RWPE2 (cell line): ENCODE results near the gene GDPD3.

Experiments used
- ATAC-seq: fragments of 200-7000 bp; cut with Tn5 transposase; 3 replicates; pipeline ENCODE4 v1.9.1; 2021; ENCODE audit warnings: low read depth
- DNase-seq: peaks from one replicate; pipeline ENCODE4 v3.0.0-alpha.2; 2020; ENCODE audit warnings: low spot score
- H3K27ac ChIP-seq: fragments of 450-650 bp; 2 replicates; pipeline ENCODE4 v1.5.1; 2017; ENCODE audit warnings: mild to moderate bottlenecking; ENCODE audit not compliant: poor library complexity, severe bottlenecking
- H3K27me3 ChIP-seq: fragments of 250-450 bp; sonication (Bioruptor Pico); 2 replicates; pipeline ENCODE4 v1.5.1; 2021; ENCODE audit warnings: mild to moderate bottlenecking, moderate library complexity; ENCODE audit not compliant: insufficient read depth, poor library complexity, severe bottlenecking
- H3K36me3 ChIP-seq: fragments of 250-450 bp; sonication (Bioruptor Pico); 2 replicates; pipeline ENCODE4 v1.5.1; 2020; ENCODE audit warnings: low read depth, mild to moderate bottlenecking, moderate library complexity
- H3K4me1 ChIP-seq: fragments of 250-450 bp; sonication (Bioruptor Pico); 2 replicates; pipeline ENCODE4 v1.5.1; 2021; ENCODE audit warnings: mild to moderate bottlenecking, moderate library complexity; ENCODE audit not compliant: insufficient read depth, poor library complexity, severe bottlenecking
- H3K4me3 ChIP-seq: fragments of 250-450 bp; sonication (Bioruptor Pico); 2 replicates; pipeline ENCODE4 v1.5.1; 2021; ENCODE audit warnings: mild to moderate bottlenecking, moderate library complexity; ENCODE audit not compliant: severe bottlenecking
- H3K9me3 ChIP-seq: fragments of 250-450 bp; sonication (Bioruptor Pico); 2 replicates; pipeline ENCODE4 v1.5.1; 2021; ENCODE audit warnings: mild to moderate bottlenecking, moderate library complexity; ENCODE audit not compliant: severe bottlenecking
- TF ChIP-seq, protein P1 (sequence below): fragments of 450-650 bp; IDR thresholded peaks from one replicate; pipeline ENCODE4 v1.5.1; 2017; ENCODE audit warnings: mild to moderate bottlenecking, moderate library complexity; ENCODE audit not compliant: poor library complexity, severe bottlenecking

Gene GDPD3

DNA sequence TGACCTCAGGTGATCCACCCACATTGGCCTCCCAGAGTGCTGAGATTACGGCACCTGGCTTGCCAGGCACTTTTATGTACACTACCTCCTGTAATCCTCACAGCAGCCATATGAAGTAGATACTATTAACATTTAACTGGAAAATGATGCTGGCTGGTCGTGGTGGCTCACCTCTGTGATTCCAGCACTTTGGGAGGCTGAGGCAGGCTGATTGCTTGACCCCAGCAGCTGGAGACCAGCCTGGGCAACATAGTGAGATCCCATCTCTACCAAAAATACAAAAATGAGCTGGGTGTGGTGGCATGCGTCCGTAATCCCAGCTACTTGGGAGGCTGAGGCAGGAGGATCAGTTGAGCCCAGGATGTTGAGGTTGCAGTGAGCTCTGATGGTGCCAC lies 11.6 kb upstream of the GDPD3 start:
- no peaks in the 10 kb centered on the region for H3K9me3 ChIP-seq
- H3K4me1 ChIP-seq = peaks cover 3% of the 10 kb centered on the region
- no peak overlapping the region for H3K27ac ChIP-seq
- no peak for ATAC-seq
- no peaks in the 10 kb centered on the region for H3K27me3 ChIP-seq
- H3K36me3 ChIP-seq = peaks cover 1% of the 10 kb centered on the region; the same call in 1 of the 2 replicates
- no peak overlapping the region for H3K4me3 ChIP-seq
- DNase-seq = no peak
- TF ChIP-seq, protein P1, sequence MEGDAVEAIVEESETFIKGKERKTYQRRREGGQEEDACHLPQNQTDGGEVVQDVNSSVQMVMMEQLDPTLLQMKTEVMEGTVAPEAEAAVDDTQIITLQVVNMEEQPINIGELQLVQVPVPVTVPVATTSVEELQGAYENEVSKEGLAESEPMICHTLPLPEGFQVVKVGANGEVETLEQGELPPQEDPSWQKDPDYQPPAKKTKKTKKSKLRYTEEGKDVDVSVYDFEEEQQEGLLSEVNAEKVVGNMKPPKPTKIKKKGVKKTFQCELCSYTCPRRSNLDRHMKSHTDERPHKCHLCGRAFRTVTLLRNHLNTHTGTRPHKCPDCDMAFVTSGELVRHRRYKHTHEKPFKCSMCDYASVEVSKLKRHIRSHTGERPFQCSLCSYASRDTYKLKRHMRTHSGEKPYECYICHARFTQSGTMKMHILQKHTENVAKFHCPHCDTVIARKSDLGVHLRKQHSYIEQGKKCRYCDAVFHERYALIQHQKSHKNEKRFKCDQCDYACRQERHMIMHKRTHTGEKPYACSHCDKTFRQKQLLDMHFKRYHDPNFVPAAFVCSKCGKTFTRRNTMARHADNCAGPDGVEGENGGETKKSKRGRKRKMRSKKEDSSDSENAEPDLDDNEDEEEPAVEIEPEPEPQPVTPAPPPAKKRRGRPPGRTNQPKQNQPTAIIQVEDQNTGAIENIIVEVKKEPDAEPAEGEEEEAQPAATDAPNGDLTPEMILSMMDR = no peak

DNA sequence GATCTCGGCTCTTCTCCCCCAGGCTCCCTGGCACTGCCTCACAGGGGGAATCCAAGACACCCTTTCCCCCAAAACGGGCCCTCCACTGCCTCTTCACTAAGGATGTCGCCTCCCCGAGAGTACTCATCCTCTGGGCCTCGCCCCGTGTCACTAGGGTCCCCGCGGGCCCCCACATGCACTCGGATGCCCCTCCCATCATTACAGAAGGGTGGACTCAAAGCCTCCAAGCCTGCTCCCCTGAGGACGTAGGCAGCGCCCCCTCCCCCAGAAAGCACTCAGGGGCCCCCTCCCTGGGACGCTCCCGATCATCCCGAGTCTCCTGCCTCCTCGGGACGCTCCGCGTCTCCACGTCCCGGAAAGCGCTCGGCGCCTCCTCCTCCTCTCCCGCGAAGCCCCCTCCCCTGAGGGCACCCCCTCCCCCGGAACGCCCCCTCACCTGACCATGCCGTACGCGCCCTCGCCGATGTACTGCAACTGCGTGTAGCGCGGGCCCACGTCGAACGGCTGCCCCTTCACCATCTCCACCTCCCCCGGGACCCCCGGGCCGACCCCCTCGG lies 9.3 kb upstream of the GDPD3 start:
- H3K9me3 ChIP-seq = no peaks in the 10 kb centered on the region
- H3K4me1 ChIP-seq = peaks cover 3% of the 10 kb centered on the region
- peaks cover 9% of the 10 kb centered on the region for H3K36me3 ChIP-seq
- H3K27ac ChIP-seq = peak overlapping the region; percentile 41
- ATAC-seq = no peak; the same call in 2 of the 3 replicates
- H3K4me3 ChIP-seq = peak overlapping the region; percentile 89
- DNase-seq = no peak
- TF ChIP-seq, protein P1 = no peak
- H3K27me3 ChIP-seq = no peaks in the 10 kb centered on the region

DNA sequence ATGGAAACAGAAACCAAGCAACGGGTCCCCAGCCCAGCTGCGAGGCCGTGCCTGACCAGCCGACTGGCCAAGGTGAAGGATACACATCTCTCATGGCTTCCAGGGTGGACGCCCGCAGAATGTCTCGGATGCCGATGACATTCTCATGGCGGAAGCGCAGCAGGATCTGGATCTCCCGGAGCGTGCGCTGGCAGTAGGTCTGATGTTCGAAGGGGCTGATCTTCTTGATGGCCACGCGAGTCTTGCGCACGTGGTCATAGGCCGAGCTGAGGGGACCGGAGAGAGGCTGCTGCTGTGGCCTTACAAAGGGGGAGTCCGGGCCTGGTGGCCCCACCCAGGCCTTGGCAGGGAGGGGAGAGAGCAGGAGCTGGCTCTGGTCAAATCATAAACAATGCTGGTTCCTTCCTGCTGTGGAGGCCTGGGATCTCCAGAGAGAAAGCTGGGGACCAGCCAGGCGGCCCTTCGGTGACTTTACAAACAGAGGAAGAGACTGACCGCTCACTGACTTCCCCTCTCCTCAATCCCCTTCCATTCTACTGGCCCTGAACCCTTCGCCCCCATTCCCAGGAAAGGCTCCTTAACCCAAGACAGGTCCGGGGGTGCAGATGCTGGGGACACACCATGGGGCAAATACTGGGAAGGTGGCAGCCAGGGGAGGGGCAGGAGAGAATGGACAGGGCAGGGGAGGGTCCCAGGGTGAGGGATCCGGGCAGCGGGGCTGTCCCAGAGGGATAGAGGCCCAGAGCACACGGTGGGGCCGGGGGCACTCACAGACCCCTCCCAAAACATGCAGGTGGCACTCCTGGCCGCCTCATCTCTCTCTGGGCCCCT lies 8.6 kb upstream of the GDPD3 start:
- H3K4me3 ChIP-seq = peak overlapping the region; percentile 89
- H3K27ac ChIP-seq = peak overlapping the region; percentile 41
- no peaks in the 10 kb centered on the region for H3K9me3 ChIP-seq
- peaks cover 3% of the 10 kb centered on the region for H3K4me1 ChIP-seq
- TF ChIP-seq, protein P1 = no peak
- DNase-seq = no peak
- no peaks in the 10 kb centered on the region for H3K27me3 ChIP-seq
- H3K36me3 ChIP-seq = peaks cover 15% of the 10 kb centered on the region
- ATAC-seq = no peak

DNA sequence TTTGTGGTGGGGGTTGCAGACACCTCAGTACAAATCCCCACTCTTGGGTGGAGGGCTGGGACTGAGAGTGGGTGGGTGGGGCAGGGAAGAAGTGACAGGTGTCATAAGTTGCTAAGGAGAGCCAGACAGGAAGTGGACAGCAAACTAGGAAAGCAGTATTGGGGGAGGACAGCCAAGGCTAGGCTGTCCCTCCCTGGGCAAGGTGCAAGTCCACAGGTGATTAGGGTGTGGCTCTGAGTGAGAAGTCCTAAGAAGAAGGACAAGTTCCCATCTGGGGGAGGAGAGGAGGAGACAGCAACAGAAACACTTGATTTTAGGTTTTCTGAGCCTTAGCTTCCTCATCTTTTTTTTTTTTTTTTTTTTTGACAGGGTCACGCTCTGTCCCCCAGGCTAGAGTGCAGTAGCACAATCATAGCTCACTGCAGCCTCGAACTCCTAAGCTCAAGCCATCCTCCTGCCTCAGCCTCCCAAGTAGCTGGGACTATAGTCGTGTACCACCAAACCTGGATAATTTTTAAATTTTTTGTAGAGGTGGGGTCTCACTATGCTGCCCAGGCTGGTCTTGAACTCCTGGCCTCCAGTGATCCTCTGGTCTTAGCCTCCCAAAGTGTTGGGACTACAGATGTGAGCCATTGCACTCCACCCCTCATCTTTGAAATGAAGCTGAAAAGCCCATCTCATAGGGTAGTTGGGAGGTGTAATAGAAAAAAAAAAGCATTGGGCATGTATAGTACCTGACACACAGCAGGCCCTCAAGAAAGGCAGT lies 7.2 kb upstream of the GDPD3 start:
- Histone ChIP-seq H3K9me3 (no peaks in the 10 kb centered on the region), H3K27me3 (no peaks in the 10 kb centered on the region), H3K4me3 (no peak overlapping the region), H3K4me1 (peaks cover 3% of the 10 kb centered on the region), H3K36me3 (peaks cover 15% of the 10 kb centered on the region), H3K27ac (no peak overlapping the region)
- DNase-seq = no peak
- TF ChIP-seq, protein P1 = no peak
- ATAC-seq = no peak
